Psoas muscle (tissue), 8 donors: ENCODE data around the gene GORASP2. TPM values are rescaled to one million over a fixed set of nuclear protein-coding genes. Genes with fewer than 3 reads are reported as not detected.

ENCODE experiments used
- ATAC-seq, 4 donors: fragments of 200-7000 bp; cut with Tn5 transposase; one replicate each; pipeline ENCODE4 v1.9.1; 2020; ENCODE audit warnings: moderate library complexity in 3 of 4, mild to moderate bottlenecking in 2 of 4
- DNase-seq, 2 donors: peaks; one replicate each; pipeline ENCODE4 v3.0.0-alpha.2; 2020
- H3K27ac ChIP-seq: fragments of 200-600 bp; one replicate; pipeline ENCODE4 v1.8.0; 2022
- H3K27me3 ChIP-seq, 3 donors: fragments of 200-600 bp in 1 of 3; one replicate each; pipeline versions ENCODE4 v1.6.1 to v1.8.0; 2013 to 2022; ENCODE audit warnings: low read length in 2 of 3, mild to moderate bottlenecking in 2 of 3, moderate library complexity in 1 of 3; ENCODE audit not compliant: insufficient read depth in 3 of 3
- H3K36me3 ChIP-seq, 2 donors: fragments of 200-600 bp in 1 of 2; one replicate each; pipeline versions ENCODE4 v1.6.1 to v1.8.0; 2013 to 2022; ENCODE audit warnings: low read depth in 1 of 2, mild to moderate bottlenecking in 1 of 2, moderate library complexity in 1 of 2; ENCODE audit not compliant: insufficient read depth in 1 of 2
- H3K4me1 ChIP-seq: fragments of 200-600 bp; one replicate; pipeline ENCODE4 v1.8.0; 2022
- H3K4me3 ChIP-seq: fragments of 200-600 bp; one replicate; pipeline ENCODE4 v1.8.0; 2022; ENCODE audit warnings: mild to moderate bottlenecking
- H3K9me3 ChIP-seq: fragments of 200-600 bp; one replicate; pipeline ENCODE4 v1.8.0; 2022
- CTCF ChIP-seq: fragments of 200-600 bp; IDR thresholded peaks from one replicate; pipeline ENCODE4 v1.8.0; 2022; ENCODE audit warnings: antibody characterized with exemption
- WGBS, 3 donors: extraction: QIAGEN DNeasy Blood & Tissue Kit; methylation state at CpG; one replicate each; pipeline versions ENCODE4 v1.1.6 to v1.1.7; 2013; 5-methylcytosine and 5-hydroxymethylcytosine counted together
- intact Hi-C, 2 donors: fragments of 100-400 bp; cut with DNase I; formaldehyde crosslinking; loops; one replicate each; pipeline versions ENCODE4 v1.11.0 to v1.14.2; 2022
- polyA plus RNA-seq, 3 donors: library from polyadenylated mRNA; stranded (reverse); fragments of 200-250 nt; gene quantifications; one replicate each; pipeline ENCODE4 v1.2.3, GENCODE V29; 2013
- total RNA-seq, 4 donors: library from RNA; stranded (reverse); fragmentation: NEBNext Ultra II Directional in 2 of 4; extraction: Animal tissue kit (Norgen Biotek cat#: 25700) in 2 of 4; gene quantifications; one replicate each; pipeline versions ENCODE4 v1.2.1 to v1.2.4, GENCODE V29; 2021 to 2023
- donor health status: healthy with polysubstance abuse.
- donor health status: DM: no; HTN: no; CAD: no; lungs with moderate emphysema.
- donor health status: Bipolar disorder and iron deficiency.
- donor health status: healthy.
- donor health status: DM: yes; HTN: yes; CAD: no.
- donor health status: DM: no; HTN: no; CAD: no.
- donor health status: DM: no; HTN: no; CAD: no.
- donor health status: DM: yes; HTN: yes; CAD: no.

Gene GORASP2
- total and polyA plus RNA-seq, 7 donors, result 37.8 to 76.9 (median 51.8) TPM

- ATAC-seq (no peak), DNase-seq (no peak)
- H3K4me3 ChIP-seq, result no peak overlapping the region
- no peaks in the 10 kb centered on the region for H3K36me3 ChIP-seq
- no peaks in the 10 kb centered on the region for H3K4me1 ChIP-seq
- H3K27ac ChIP-seq, result no peak overlapping the region
- intact Hi-C loops, result no loop called here
- no peak for TF ChIP-seq CTCF
- 88 to 91% (median 90%) methylated on average over 8 of the region's 8 CpGs for WGBS, 3 donors
- no peaks in the 10 kb centered on the region for H3K27me3 ChIP-seq
- H3K9me3 ChIP-seq, result peaks cover 4% of the 10 kb centered on the region
Observed at GRCh38 chr2:170922634-170923494, 6.2 kb upstream of the GORASP2 start.

- intact Hi-C loops, result no loop called here
Observed at GRCh38 chr2:170923799-170924198, 5.3 kb upstream of the GORASP2 start.

GRCh38 chr2:170924969-170925368 lies 4.1 kb upstream of the GORASP2 start:
- H3K27ac ChIP-seq, result no peak overlapping the region
- TF ChIP-seq CTCF, result no peak

More at GRCh38 chr2:170923799-170924198, 5.3 kb upstream of the GORASP2 start:
- no peak overlapping the region for H3K27ac ChIP-seq
- DNase-seq (no peak), ATAC-seq (no peak)
- H3K27me3 ChIP-seq, result no peaks in the 10 kb centered on the region
- WGBS, 3 donors, result 65 to 79% (median 77%) methylated on average over 1 of the region's 1 CpG
- no peak for TF ChIP-seq CTCF
- H3K4me3 ChIP-seq, result no peak overlapping the region
- peaks cover 3% of the 10 kb centered on the region for H3K4me1 ChIP-seq
- H3K36me3 ChIP-seq, result no peaks in the 10 kb centered on the region
- H3K9me3 ChIP-seq, result peaks cover 2% of the 10 kb centered on the region

GRCh38 chr2:170925923-170926322 lies 3.1 kb upstream of the GORASP2 start:
- ATAC-seq (no peak), DNase-seq (no peak)
- H3K36me3 ChIP-seq, result no peaks in the 10 kb centered on the region
- H3K4me1 ChIP-seq, result peaks cover 12% of the 10 kb centered on the region
- WGBS, 3 donors, result 85 to 89% (median 86%) methylated on average over 3 of the region's 3 CpGs
- no peaks in the 10 kb centered on the region for H3K27me3 ChIP-seq
- H3K4me3 ChIP-seq, result no peak overlapping the region
- TF ChIP-seq CTCF, result no peak
- no peaks in the 10 kb centered on the region for H3K9me3 ChIP-seq
- no peak overlapping the region for H3K27ac ChIP-seq
- intact Hi-C loops, result no loop called here

More at GRCh38 chr2:170924969-170925368, 4.1 kb upstream of the GORASP2 start:
- Histone ChIP-seq H3K27me3 (no peaks in the 10 kb centered on the region), H3K4me1 (peaks cover 3% of the 10 kb centered on the region), H3K4me3 (no peak overlapping the region), H3K36me3 (no peaks in the 10 kb centered on the region), H3K9me3 (no peaks in the 10 kb centered on the region)
- intact Hi-C loops, result no loop called here
- DNase-seq (no peak), ATAC-seq (no peak)
